Liver (tissue), 9 donors: ENCODE results near the gene SPANXN5. TPM values are rescaled to one million over a fixed set of nuclear protein-coding genes. Genes with fewer than 3 reads are reported as not detected.
"Not testable (repeated sequence)": the region's sequence is repeated elsewhere in the genome, so short reads cannot be mapped to it uniquely, and the experiment has no call there.

ENCODE experiments used
- DNase-seq: peaks from one replicate; pipeline ENCODE4 v3.0.0-alpha.2; 2017; ENCODE audit warnings: low spot score
- H3K27ac ChIP-seq, 2 donors: one replicate each; pipeline ENCODE4 v1.7.0; 2013; ENCODE audit warnings: inconsistent platforms in 2 of 2, low read length in 2 of 2, control low read depth in 1 of 2, low read depth in 1 of 2, mild to moderate bottlenecking in 1 of 2
- H3K27me3 ChIP-seq, 4 donors: one replicate each; pipeline versions ENCODE4 v1.6.1 to v1.7.0; 2013; ENCODE audit warnings: low read length in 3 of 4, inconsistent platforms in 1 of 4, mild to moderate bottlenecking in 1 of 4, moderate library complexity in 1 of 4; ENCODE audit not compliant: control insufficient read depth in 4 of 4, insufficient read depth in 4 of 4
- H3K36me3 ChIP-seq, 4 donors: one replicate each; pipeline versions ENCODE4 v1.6.1 to v1.7.0; 2013; ENCODE audit warnings: low read length in 3 of 4, mild to moderate bottlenecking in 3 of 4, low read depth in 1 of 4, moderate library complexity in 1 of 4; ENCODE audit not compliant: control insufficient read depth in 4 of 4, insufficient read depth in 3 of 4
- H3K4me1 ChIP-seq, 4 donors: one replicate each; pipeline versions ENCODE4 v1.6.1 to v1.7.0; 2013; ENCODE audit warnings: low read length in 3 of 4, mild to moderate bottlenecking in 3 of 4, moderate library complexity in 1 of 4; ENCODE audit not compliant: control insufficient read depth in 4 of 4, insufficient read depth in 4 of 4
- H3K4me3 ChIP-seq, 3 donors: one replicate each; pipeline versions ENCODE4 v1.6.1 to v1.7.0; 2013; ENCODE audit warnings: low read length in 3 of 3, control low read depth in 1 of 3, low read depth in 1 of 3, mild to moderate bottlenecking in 1 of 3
- H3K9ac ChIP-seq, 2 donors: one replicate each; pipeline ENCODE4 v1.7.0; 2013; ENCODE audit warnings: low read length in 2 of 2, mild to moderate bottlenecking in 2 of 2, moderate library complexity in 2 of 2, control low read depth in 1 of 2, low read depth in 1 of 2
- H3K9me3 ChIP-seq, 4 donors: one replicate each; pipeline versions ENCODE4 v1.6.1 to v1.7.0; 2013; ENCODE audit warnings: low read length in 3 of 4; ENCODE audit not compliant: control insufficient read depth in 4 of 4
- ATF3 ChIP-seq: IDR thresholded peaks from 2 replicates; pipeline ENCODE4 v1.6.1; 2016; ENCODE audit warnings: antibody characterized with exemption
- CTCF ChIP-seq: fragments of 150-350 bp; IDR thresholded peaks from 2 replicates; pipeline ENCODE4 v1.5.1; 2017; ENCODE audit warnings: improper control_type of control experiment, low read depth, low read length; ENCODE audit not compliant: missing input control
- EGR1 ChIP-seq, 2 donors: IDR thresholded peaks; 2 replicates each; pipeline ENCODE4 v1.6.1; 2016 to 2018; ENCODE audit warnings: antibody characterized with exemption in 2 of 2, low read depth in 2 of 2
- FOXA2 ChIP-seq: IDR thresholded peaks from 2 replicates; pipeline ENCODE4 v1.6.1; 2016; ENCODE audit warnings: antibody characterized with exemption
- GABPA ChIP-seq, 2 donors: IDR thresholded peaks in 1 of 2; conservative IDR thresholded peaks in 1 of 2; 2 replicates each; pipeline ENCODE4 v1.6.1; 2016; ENCODE audit warnings: antibody characterized with exemption in 2 of 2, mild to moderate bottlenecking in 1 of 2, moderate library complexity in 1 of 2
- HNF4A ChIP-seq, 2 donors: conservative IDR thresholded peaks; 2 replicates each; pipeline ENCODE4 v1.6.1; 2016; ENCODE audit warnings: antibody characterized with exemption in 2 of 2, mild to moderate bottlenecking in 2 of 2
- HNF4G ChIP-seq: IDR thresholded peaks from 2 replicates; pipeline ENCODE4 v1.6.1; 2016; ENCODE audit warnings: antibody characterized with exemption
- JUND ChIP-seq, 2 donors: IDR thresholded peaks; 2 replicates each; pipeline ENCODE4 v1.6.1; 2016; ENCODE audit warnings: antibody characterized with exemption in 2 of 2
- NR2F2 ChIP-seq: IDR thresholded peaks from 2 replicates; pipeline ENCODE4 v1.6.1; 2016; ENCODE audit warnings: antibody characterized with exemption
- RAD21 ChIP-seq, 2 donors: IDR thresholded peaks; 2 replicates each; pipeline ENCODE4 v1.6.1; 2016; ENCODE audit warnings: antibody characterized with exemption in 2 of 2, mild to moderate bottlenecking in 2 of 2
- RXRA ChIP-seq, 2 donors: IDR thresholded peaks; 2 replicates each; pipeline ENCODE4 v1.6.1; 2017 to 2018; ENCODE audit warnings: antibody characterized with exemption in 2 of 2, mild to moderate bottlenecking in 1 of 2
- SP1 ChIP-seq: IDR thresholded peaks from 2 replicates; pipeline ENCODE4 v1.6.1; 2018; ENCODE audit warnings: antibody characterized with exemption, mild to moderate bottlenecking
- YY1 ChIP-seq: IDR thresholded peaks from 2 replicates; pipeline ENCODE4 v1.6.1; 2016; ENCODE audit warnings: antibody characterized with exemption, mild to moderate bottlenecking
- ZBTB33 ChIP-seq: IDR thresholded peaks from 2 replicates; pipeline ENCODE4 v1.6.1; 2016; ENCODE audit warnings: antibody characterized with exemption
- WGBS: extraction: QIAGEN DNeasy Blood & Tissue Kit; methylation state at CpG from one replicate; pipeline ENCODE4 v1.1.7; 2013; 5-methylcytosine and 5-hydroxymethylcytosine counted together
- polyA plus RNA-seq, 2 donors: library from polyadenylated mRNA; stranded (reverse) in 1 of 2; unstranded in 1 of 2; fragments of 200-250 nt in 1 of 2; fragments of >200 nt in 1 of 2; fragmentation: Nextera tagmentation in 1 of 2; extraction: Ambion mirVana in 1 of 2; gene quantifications; one replicate each; pipeline versions ENCODE4 v1.2.1 to v1.2.3, GENCODE V29; 2013 to 2015
- total RNA-seq, 2 donors: library from RNA; depleted of rRNA; stranded (reverse); fragments of >200 nt; gene quantifications; one replicate each; pipeline ENCODE4 v1.2.3, GENCODE V29; 2014
- TF ChIP-seq, protein P1 (sequence below): IDR thresholded peaks from 2 replicates; pipeline ENCODE4 v1.6.1; 2016; ENCODE audit warnings: antibody characterized with exemption, mild to moderate bottlenecking
- TF ChIP-seq, protein P2 (sequence below): IDR thresholded peaks from 2 replicates; pipeline ENCODE4 v1.6.1; 2016; ENCODE audit warnings: antibody characterized with exemption
- donor health status: healthy.
- donor health status: healthy.
- donor health status: healthy.
- donor health status: healthy.
- donor health status: healthy.

SPANXN5 gene
- total and polyA plus RNA-seq, 4 donors, result not detected

- Histone ChIP-seq H3K27ac (no peak within 1 kb of the TSS), H3K9me3 (no peaks in the 10 kb centered on the region), H3K4me1 (no peaks in the 10 kb centered on the region), H3K36me3 (no peaks in the 10 kb centered on the region), H3K9ac (no peak within 1 kb of the TSS), H3K27me3 (no peaks in the 10 kb centered on the region), H3K4me3 (no peak within 1 kb of the TSS)
- TF ChIP-seq, protein P1, sequence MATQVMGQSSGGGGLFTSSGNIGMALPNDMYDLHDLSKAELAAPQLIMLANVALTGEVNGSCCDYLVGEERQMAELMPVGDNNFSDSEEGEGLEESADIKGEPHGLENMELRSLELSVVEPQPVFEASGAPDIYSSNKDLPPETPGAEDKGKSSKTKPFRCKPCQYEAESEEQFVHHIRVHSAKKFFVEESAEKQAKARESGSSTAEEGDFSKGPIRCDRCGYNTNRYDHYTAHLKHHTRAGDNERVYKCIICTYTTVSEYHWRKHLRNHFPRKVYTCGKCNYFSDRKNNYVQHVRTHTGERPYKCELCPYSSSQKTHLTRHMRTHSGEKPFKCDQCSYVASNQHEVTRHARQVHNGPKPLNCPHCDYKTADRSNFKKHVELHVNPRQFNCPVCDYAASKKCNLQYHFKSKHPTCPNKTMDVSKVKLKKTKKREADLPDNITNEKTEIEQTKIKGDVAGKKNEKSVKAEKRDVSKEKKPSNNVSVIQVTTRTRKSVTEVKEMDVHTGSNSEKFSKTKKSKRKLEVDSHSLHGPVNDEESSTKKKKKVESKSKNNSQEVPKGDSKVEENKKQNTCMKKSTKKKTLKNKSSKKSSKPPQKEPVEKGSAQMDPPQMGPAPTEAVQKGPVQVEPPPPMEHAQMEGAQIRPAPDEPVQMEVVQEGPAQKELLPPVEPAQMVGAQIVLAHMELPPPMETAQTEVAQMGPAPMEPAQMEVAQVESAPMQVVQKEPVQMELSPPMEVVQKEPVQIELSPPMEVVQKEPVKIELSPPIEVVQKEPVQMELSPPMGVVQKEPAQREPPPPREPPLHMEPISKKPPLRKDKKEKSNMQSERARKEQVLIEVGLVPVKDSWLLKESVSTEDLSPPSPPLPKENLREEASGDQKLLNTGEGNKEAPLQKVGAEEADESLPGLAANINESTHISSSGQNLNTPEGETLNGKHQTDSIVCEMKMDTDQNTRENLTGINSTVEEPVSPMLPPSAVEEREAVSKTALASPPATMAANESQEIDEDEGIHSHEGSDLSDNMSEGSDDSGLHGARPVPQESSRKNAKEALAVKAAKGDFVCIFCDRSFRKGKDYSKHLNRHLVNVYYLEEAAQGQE, result no peak
- TF ChIP-seq RAD21 (IDR thresholded peaks at IDR 0.05) (no peak), HNF4G (no peak), JUND (IDR thresholded peaks at IDR 0.05) (no peak), ZBTB33 (no peak), YY1 (no peak), EGR1 (IDR thresholded peaks at IDR 0.05; ENCODE audit: low read depth in 2 of 2) (no peak), RXRA (IDR thresholded peaks at IDR 0.05) (no peak), FOXA2 (no peak), SP1 (no peak), ATF3 (no peak), NR2F2 (no peak), CTCF (no peak), HNF4A (conservative IDR thresholded peaks at IDR 0.05) (no peak), GABPA (IDR thresholded peaks at IDR 0.05 in 1 of 2, conservative IDR thresholded peaks at IDR 0.05 in 1 of 2) (no peak)
- TF ChIP-seq, protein P2, sequence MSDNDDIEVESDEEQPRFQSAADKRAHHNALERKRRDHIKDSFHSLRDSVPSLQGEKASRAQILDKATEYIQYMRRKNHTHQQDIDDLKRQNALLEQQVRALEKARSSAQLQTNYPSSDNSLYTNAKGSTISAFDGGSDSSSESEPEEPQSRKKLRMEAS, result no peak
- 88% methylated on average over 25 of the region's 25 CpGs for WGBS
- DNase-seq, result no peak
Measured at GRCh38 chrX:52811065-52811625, 13.9 kb upstream of the SPANXN5 start, which contains the start of gene XAGE5. Gene XAGE5, plus strand, starts transcription at chrX:52811287. Its CDS starts 1,280 bp downstream, at chrX:52812567.

DNA sequence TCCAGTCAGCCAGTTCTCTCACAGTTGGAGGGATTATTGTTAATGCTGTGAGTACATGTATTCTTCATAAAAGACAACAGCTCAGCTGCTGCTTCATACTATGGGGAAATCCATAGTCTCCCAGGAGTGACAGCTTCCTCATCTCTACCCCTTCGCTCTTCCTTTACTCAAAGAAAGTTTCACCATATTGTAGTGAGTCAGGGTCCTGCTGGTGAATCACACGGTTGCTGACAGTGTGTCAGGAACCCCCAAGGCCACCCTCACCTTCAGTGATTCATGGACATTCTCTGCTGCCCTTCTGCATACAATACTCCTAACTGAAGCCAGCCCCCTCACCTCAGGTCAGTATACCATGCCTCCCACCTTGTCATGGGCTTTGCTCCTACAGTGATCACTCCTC lies 7.6 kb upstream of the SPANXN5 start:
- not testable (repeated sequence) for H3K9ac ChIP-seq, H3K36me3 ChIP-seq, H3K9me3 ChIP-seq, H3K4me1 ChIP-seq, H3K27ac ChIP-seq, DNase-seq, H3K4me3 ChIP-seq, H3K27me3 ChIP-seq
- WGBS, result 72% methylated on average over 2 of the region's 2 CpGs

GRCh38 chrX:52773504-52773903 lies 23.7 kb downstream of the SPANXN5 start:
- not testable (repeated sequence) for H3K27ac ChIP-seq, DNase-seq, H3K36me3 ChIP-seq, H3K27me3 ChIP-seq, H3K9ac ChIP-seq, H3K9me3 ChIP-seq, H3K4me1 ChIP-seq, H3K4me3 ChIP-seq
- WGBS, result 84% methylated on average over 9 of the region's 11 CpGs

GRCh38 chrX:52765983-52766382 lies 31.2 kb downstream of the SPANXN5 start:
- H3K4me1 ChIP-seq, H3K27me3 ChIP-seq, H3K9ac ChIP-seq, H3K9me3 ChIP-seq, DNase-seq, H3K36me3 ChIP-seq, H3K4me3 ChIP-seq, H3K27ac ChIP-seq: not testable (repeated sequence)
- WGBS, result no CpG with 5 or more reads among the region's 5 CpGs
